Activated CD8-positive, alpha-beta T cell treated with anti-CD3 and anti-CD28 coated beads, Interleukin-2, amount 10 ng/mL, durations not matched to agents 7 days and 5 days (primary cell): Measurements from ENCODE around the gene CAMK4. TPM values are rescaled to one million over a fixed set of nuclear protein-coding genes. Genes with fewer than 3 reads are reported as not detected.
A peak's percentile ranks its signal among the peaks of the same experiment; 100 is the strongest.
"Not testable (repeated sequence)": the region's sequence is repeated elsewhere in the genome, so short reads cannot be mapped to it uniquely, and the experiment has no call there.

Experiments
- ATAC-seq: fragments of 150-1000 bp; cut with Tn5 transposase; one replicate; pipeline ENCODE4 v1.10.0; 2021; ENCODE audit warnings: moderate library complexity
- CTCF ChIA-PET: fragments of 350-600 bp; sonication (Branson Sonifier 250); formaldehyde crosslinking; loops from one replicate; lab custom pipeline; 2021; ENCODE audit warnings: antibody characterized with exemption; lab: Charles Lee
- POLR2A ChIA-PET: fragments of 350-600 bp; sonication (Branson Sonifier 250); formaldehyde crosslinking; loops from one replicate; lab custom pipeline; 2021; ENCODE audit warnings: antibody characterized with exemption; lab: Charles Lee
- DNase-seq: peaks from one replicate; pipeline ENCODE4 v3.0.0-alpha.2; 2020
- H3K27ac Mint-ChIP-seq: one replicate; pipeline ENCODE4 v1.8.0; 2021; ENCODE audit warnings: mild to moderate bottlenecking, mixed read lengths
- H3K27me3 Mint-ChIP-seq: one replicate; pipeline ENCODE4 v1.8.0; 2021; ENCODE audit warnings: low read depth, mixed read lengths
- H3K36me3 Mint-ChIP-seq: one replicate; pipeline ENCODE4 v1.8.0; 2021; ENCODE audit warnings: low read depth, mixed read lengths
- H3K4me1 Mint-ChIP-seq: one replicate; pipeline ENCODE4 v1.8.0; 2021; ENCODE audit warnings: low read depth, mixed read lengths
- H3K4me3 Mint-ChIP-seq: one replicate; pipeline ENCODE4 v1.8.0; 2021; ENCODE audit warnings: mild to moderate bottlenecking, mixed read lengths
- H3K9me3 Mint-ChIP-seq: one replicate; pipeline ENCODE4 v1.8.0; 2022; ENCODE audit warnings: mixed read lengths; ENCODE audit not compliant: insufficient read depth
- total RNA-seq, 2 experiments: library from RNA; stranded (reverse); gene quantifications; one replicate each; pipeline ENCODE4 v1.2.3, GENCODE V29; 2021

CAMK4 gene
- total RNA-seq, 2 experiments from 2014 or later = 82.7 to 84.9 TPM

- POLR2A ChIA-PET = interaction anchor here (0.6 kb wide), 1 partner anchor 34 kb away, joined by 3 read pairs; no protein-coding TSS in a partner anchor
- DNase-seq = not testable (repeated sequence)
- CTCF ChIA-PET = interaction anchor here (1.6 kb wide), 1 partner anchor 21 kb away, joined by 4 read pairs; no protein-coding TSS in a partner anchor
Observed at GRCh38 chr5:111257610-111258009, 33.4 kb downstream of the CAMK4 start.

GRCh38 chr5:111259636-111260035 lies 35.5 kb downstream of the CAMK4 start:
- no peak for ATAC-seq
- Mint-ChIP-seq H3K27ac (no peak overlapping the region), H3K36me3 (peaks cover 55% of the 10 kb centered on the region), H3K4me3 (no peak overlapping the region), H3K9me3 (peaks cover 9% of the 10 kb centered on the region), H3K27me3 (no peaks in the 10 kb centered on the region), H3K4me1 (peaks cover 27% of the 10 kb centered on the region)
- no peak for DNase-seq
- CTCF ChIA-PET = no interaction called here
- POLR2A ChIA-PET = no interaction called here

More at GRCh38 chr5:111257610-111258009, 33.4 kb downstream of the CAMK4 start:
- H3K27ac Mint-ChIP-seq, H3K4me3 Mint-ChIP-seq, H3K27me3 Mint-ChIP-seq, ATAC-seq, H3K9me3 Mint-ChIP-seq: not testable (repeated sequence)
- H3K36me3 Mint-ChIP-seq = peaks cover 40% of the 10 kb centered on the region
- H3K4me1 Mint-ChIP-seq = peaks cover 41% of the 10 kb centered on the region

- ATAC-seq = no peak
Observed at GRCh38 chr5:111261610-111262009, 37.4 kb downstream of the CAMK4 start.

GRCh38 chr5:111262153-111262552 lies 38.0 kb downstream of the CAMK4 start:
- Mint-ChIP-seq H3K4me1 (peaks cover 17% of the 10 kb centered on the region), H3K27me3 (no peaks in the 10 kb centered on the region), H3K4me3 (no peak overlapping the region), H3K27ac (no peak overlapping the region), H3K9me3 (peaks cover 13% of the 10 kb centered on the region), H3K36me3 (peaks cover 56% of the 10 kb centered on the region)
- no peak for DNase-seq
- ChIA-PET POLR2A (no interaction called here), CTCF (no interaction called here)
- ATAC-seq = no peak

More at GRCh38 chr5:111261610-111262009, 37.4 kb downstream of the CAMK4 start:
- Mint-ChIP-seq H3K27ac (no peak overlapping the region), H3K9me3 (peaks cover 15% of the 10 kb centered on the region), H3K36me3 (peaks cover 57% of the 10 kb centered on the region), H3K4me3 (no peak overlapping the region), H3K27me3 (no peaks in the 10 kb centered on the region), H3K4me1 (peaks cover 20% of the 10 kb centered on the region)
- DNase-seq = no peak
- ChIA-PET POLR2A (no interaction called here), CTCF (no interaction called here)

GRCh38 chr5:111262815-111263214 lies 38.6 kb downstream of the CAMK4 start:
- H3K9me3 Mint-ChIP-seq = peaks cover 13% of the 10 kb centered on the region
- CTCF ChIA-PET = interaction anchor here (0.9 to 1.9 kb wide), 4 partner anchors 9 to 105 kb away, joined by 3 to 8 read pairs (median 4); no protein-coding TSS in a partner anchor
- no peak for ATAC-seq
- no peaks in the 10 kb centered on the region for H3K27me3 Mint-ChIP-seq
- no peak overlapping the region for H3K27ac Mint-ChIP-seq
- H3K4me1 Mint-ChIP-seq = peaks cover 15% of the 10 kb centered on the region
- no peak for DNase-seq
- POLR2A ChIA-PET = interaction anchor here (1.2 kb wide), 1 partner anchor 9 kb away, joined by 3 read pairs; no protein-coding TSS in a partner anchor
- H3K4me3 Mint-ChIP-seq = no peak overlapping the region
- H3K36me3 Mint-ChIP-seq = peaks cover 51% of the 10 kb centered on the region

GRCh38 chr5:111266491-111266890 lies 42.3 kb downstream of the CAMK4 start:
- no peak for ATAC-seq
- H3K36me3 Mint-ChIP-seq = peaks cover 74% of the 10 kb centered on the region
- CTCF ChIA-PET = interaction anchor here (1.3 to 2.7 kb wide), 2 partner anchors 11 to 12 kb away, joined by 4 to 21 read pairs; no protein-coding TSS in a partner anchor
- no peak overlapping the region for H3K27ac Mint-ChIP-seq
- peaks cover 25% of the 10 kb centered on the region for H3K9me3 Mint-ChIP-seq
- H3K4me3 Mint-ChIP-seq = no peak overlapping the region
- H3K27me3 Mint-ChIP-seq = no peaks in the 10 kb centered on the region
- POLR2A ChIA-PET = no interaction called here
- peaks cover 16% of the 10 kb centered on the region for H3K4me1 Mint-ChIP-seq
- no peak for DNase-seq

GRCh38 chr5:111268300-111268699 lies 44.1 kb downstream of the CAMK4 start:
- no peak overlapping the region for H3K27ac Mint-ChIP-seq
- CTCF ChIA-PET = interaction anchor here (1.5 to 3.0 kb wide), 2 partner anchors 11 to 109 kb away, joined by 3 to 23 read pairs; no protein-coding TSS in a partner anchor

GRCh38 chr5:111271885-111272284 lies 47.7 kb downstream of the CAMK4 start:
- ATAC-seq (no peak), DNase-seq (no peak)
- Mint-ChIP-seq H3K27me3 (no peaks in the 10 kb centered on the region), H3K9me3 (peaks cover 13% of the 10 kb centered on the region), H3K4me3 (no peak overlapping the region), H3K27ac (no peak overlapping the region), H3K4me1 (peaks cover 20% of the 10 kb centered on the region), H3K36me3 (peaks cover 51% of the 10 kb centered on the region)
- ChIA-PET POLR2A (no interaction called here), CTCF (interaction anchor here (1.0 to 1.1 kb wide), 2 partner anchors 17 to 45 kb away, joined by 3 read pairs; no protein-coding TSS in a partner anchor)

More at GRCh38 chr5:111268300-111268699, 44.1 kb downstream of the CAMK4 start:
- Mint-ChIP-seq H3K4me1 (peaks cover 18% of the 10 kb centered on the region), H3K9me3 (peaks cover 25% of the 10 kb centered on the region), H3K4me3 (no peak overlapping the region), H3K36me3 (peaks cover 73% of the 10 kb centered on the region), H3K27me3 (no peaks in the 10 kb centered on the region)
- DNase-seq = no peak
- ATAC-seq = no peak
- POLR2A ChIA-PET = no interaction called here

GRCh38 chr5:111277061-111277460 lies 52.9 kb downstream of the CAMK4 start:
- Mint-ChIP-seq H3K27ac (no peak overlapping the region), H3K27me3 (no peaks in the 10 kb centered on the region), H3K9me3 (no peaks in the 10 kb centered on the region), H3K4me1 (peaks cover 34% of the 10 kb centered on the region), H3K4me3 (no peak overlapping the region), H3K36me3 (peaks cover 12% of the 10 kb centered on the region)
- no peak for ATAC-seq
- POLR2A ChIA-PET = interaction anchor here (0.8 kb wide), 1 partner anchor 41 kb away, joined by 3 read pairs; no protein-coding TSS in a partner anchor
- DNase-seq = no peak
- CTCF ChIA-PET = interaction anchor here (2.9 to 5.0 kb wide), 5 partner anchors 19 to 119 kb away, joined by 18 to 137 read pairs (median 47); partner anchors contain the start of gene CAMK4

GRCh38 chr5:111278858-111279504 lies 54.8 kb downstream of the CAMK4 start:
- Mint-ChIP-seq H3K27me3 (no peaks in the 10 kb centered on the region), H3K4me1 (peaks cover 34% of the 10 kb centered on the region), H3K27ac (peak overlapping the region; percentile 70), H3K4me3 (no peak overlapping the region), H3K9me3 (no peaks in the 10 kb centered on the region), H3K36me3 (peaks cover 14% of the 10 kb centered on the region)
- DNase-seq (peak; percentile 90), ATAC-seq (peak; percentile 97)
- CTCF ChIA-PET = interaction anchor here (0.6 to 5.0 kb wide), 42 partner anchors 8 to 521 kb away, joined by 3 to 137 read pairs (median 5); partner anchors contain the start of gene CAMK4
- POLR2A ChIA-PET = interaction anchor here (0.6 to 1.5 kb wide), 4 partner anchors 44 to 220 kb away, joined by 3 to 6 read pairs (median 3); partner anchors contain the start of gene CAMK4

GRCh38 chr5:111280282-111280951 lies 56.2 kb downstream of the CAMK4 start:
- Mint-ChIP-seq H3K27me3 (no peaks in the 10 kb centered on the region), H3K4me1 (peaks cover 28% of the 10 kb centered on the region), H3K9me3 (no peaks in the 10 kb centered on the region), H3K27ac (no peak overlapping the region), H3K36me3 (peaks cover 15% of the 10 kb centered on the region), H3K4me3 (no peak overlapping the region)
- CTCF ChIA-PET = interaction anchor here (1.6 to 5.0 kb wide), 10 partner anchors 11 to 228 kb away, joined by 4 to 137 read pairs (median 26); partner anchors contain the start of gene CAMK4
- no peak for DNase-seq
- POLR2A ChIA-PET = interaction anchor here (0.6 kb wide), 1 partner anchor 899 kb away, joined by 3 read pairs; no protein-coding TSS in a partner anchor
- no peak for ATAC-seq
